GM12892 (cell line): ENCODE data around the gene TMCO2.

ENCODE experiments used
- POLR2A ChIP-seq: IDR thresholded peaks from 2 replicates; pipeline ENCODE4 v1.6.1; 2011; ENCODE audit warnings: low read depth, low read length, control low read depth
- POLR2AphosphoS5 ChIP-seq: IDR thresholded peaks from 2 replicates; pipeline ENCODE4 v1.6.1; 2011; ENCODE audit warnings: low read depth, low read length, control low read depth
- TAF1 ChIP-seq: IDR thresholded peaks from 2 replicates; pipeline ENCODE4 v1.6.1; 2011; ENCODE audit warnings: low read depth, mild to moderate bottlenecking, control low read depth, low read length, borderline replicate concordance

- TF ChIP-seq POLR2AphosphoS5 (no peak), POLR2A (no peak), TAF1 (no peak)
These were observed 4.4 kb upstream of the TMCO2 start for GRCh38 chr1:40243351-40243750.
